Stimulated activated CD4-positive, alpha-beta T cell treated with anti-CD3 and anti-CD28 coated beads, Interleukin-15, amount 100 ng/mL, for 1 hour (primary cell): ENCODE results near the gene SPG7.
A peak's percentile ranks its signal among the peaks of the same experiment; 100 is the strongest.

ENCODE experiments used
- DNase-seq, 2 donors: peaks; one replicate each; pipeline ENCODE4 v3.0.0-alpha.2; 2020; ENCODE audit warnings: low read depth in 1 of 2, low spot score in 1 of 2

Gene SPG7

GRCh38 chr16:89484923-89485679, 23.1 kb upstream of the SPG7 start:
- no peak for DNase-seq

- no peak for DNase-seq
Measured at GRCh38 chr16:89485701-89486246, 22.4 kb upstream of the SPG7 start.

GRCh38 chr16:89489040-89489897, 18.9 kb upstream of the SPG7 start:
- DNase-seq, result peak; percentile 65 to 68

GRCh38 chr16:89489898-89490438, 18.2 kb upstream of the SPG7 start:
- DNase-seq, result no peak

GRCh38 chr16:89490439-89491237, 17.6 kb upstream of the SPG7 start, which contains the start of gene ANKRD11:
ANKRD11 (minus strand) TSS chr16:89490561; CDS start chr16:89317019, 173,542 bp downstream.
- peak; percentile 94 to 98 for DNase-seq

GRCh38 chr16:89491238-89491869, 16.8 kb upstream of the SPG7 start:
- DNase-seq, result no peak

GRCh38 chr16:89491974-89492687, 16.1 kb upstream of the SPG7 start:
- DNase-seq, result no peak

GRCh38 chr16:89493776-89494175, 14.4 kb upstream of the SPG7 start:
- DNase-seq, result no peak

GRCh38 chr16:89495121-89495520, 13.1 kb upstream of the SPG7 start:
- DNase-seq, result no peak

GRCh38 chr16:89498839-89499238, 9.4 kb upstream of the SPG7 start:
- no peak for DNase-seq

- no peak for DNase-seq
Measured at GRCh38 chr16:89499767-89500166, 8.4 kb upstream of the SPG7 start.

GRCh38 chr16:89502081-89502843, 5.9 kb upstream of the SPG7 start:
- no peak for DNase-seq

GRCh38 chr16:89504091-89504490, 4.1 kb upstream of the SPG7 start:
- DNase-seq, result no peak

GRCh38 chr16:89505204-89506112, 2.7 kb upstream of the SPG7 start:
- peak; percentile 64 to 75 for DNase-seq

- DNase-seq, result no peak
Measured at GRCh38 chr16:89506113-89506504, 2.1 kb upstream of the SPG7 start.

- DNase-seq, result no peak
Measured at GRCh38 chr16:89506791-89507191, 1.4 kb upstream of the SPG7 start.

- DNase-seq, result no peak
Measured at GRCh38 chr16:89507214-89507833, 879 bp upstream of the SPG7 start.
